ENCODE results near the gene ZBTB42.

The ZBTB42 gene

GRCh38 chr14:104777808-104778249 lies 23.1 kb upstream of the ZBTB42 start:
- Histone ChIP-seq H3K9me3 (ENCODE audit: control insufficient read depth, low read length) (no peaks in the 10 kb centered on the region), H3K36me3 (ENCODE audit: control insufficient read depth, insufficient read depth, low read length) (peaks cover 69% of the 10 kb centered on the region), H3K27ac (ENCODE audit: low read depth, low read length, severe bottlenecking) (no peak overlapping the region), H3K4me3 (ENCODE audit: extremely low read depth, insufficient read depth, low read length, poor library complexity, severe bottlenecking) (no peak overlapping the region), H3K4me1 (ENCODE audit: control insufficient read depth, insufficient read depth, low read length, poor library complexity, severe bottlenecking) (no peaks in the 10 kb centered on the region)
- 83 to 91% methylated on average over 13 to 14 of the region's 15 CpGs for WGBS, 2 experiments (ENCODE audit: insufficient coverage in 2 of 2)

- Histone ChIP-seq H3K9me3 (ENCODE audit: control insufficient read depth, low read length) (no peaks in the 10 kb centered on the region), H3K27ac (ENCODE audit: low read depth, low read length, severe bottlenecking) (no peak overlapping the region), H3K4me3 (ENCODE audit: extremely low read depth, insufficient read depth, low read length, poor library complexity, severe bottlenecking) (no peak overlapping the region), H3K4me1 (ENCODE audit: control insufficient read depth, insufficient read depth, low read length, poor library complexity, severe bottlenecking) (no peaks in the 10 kb centered on the region), H3K36me3 (ENCODE audit: control insufficient read depth, insufficient read depth, low read length) (peaks cover 62% of the 10 kb centered on the region)
- WGBS, 2 experiments (ENCODE audit: insufficient coverage in 2 of 2): 94 to 98% methylated on average over 11 to 13 of the region's 15 CpGs
These were observed 22.1 kb upstream of the ZBTB42 start for GRCh38 chr14:104778694-104779331.

- H3K9me3 ChIP-seq (ENCODE audit: control insufficient read depth, low read length): no peaks in the 10 kb centered on the region
- H3K4me1 ChIP-seq (ENCODE audit: control insufficient read depth, insufficient read depth, low read length, poor library complexity, severe bottlenecking): no peaks in the 10 kb centered on the region
- H3K27ac ChIP-seq (ENCODE audit: low read depth, low read length, severe bottlenecking): no peak overlapping the region
- WGBS, 2 experiments (ENCODE audit: insufficient coverage in 2 of 2): 95 to 97% methylated on average over 25 to 32 of the region's 32 CpGs
- no peak overlapping the region for H3K4me3 ChIP-seq (ENCODE audit: extremely low read depth, insufficient read depth, low read length, poor library complexity, severe bottlenecking)
- H3K36me3 ChIP-seq (ENCODE audit: control insufficient read depth, insufficient read depth, low read length): peaks cover 56% of the 10 kb centered on the region
These were observed 21.0 kb upstream of the ZBTB42 start for GRCh38 chr14:104779776-104780512.

GRCh38 chr14:104780513-104781030 lies 20.3 kb upstream of the ZBTB42 start:
- Histone ChIP-seq H3K36me3 (ENCODE audit: control insufficient read depth, insufficient read depth, low read length) (peaks cover 54% of the 10 kb centered on the region), H3K27ac (ENCODE audit: low read depth, low read length, severe bottlenecking) (no peak overlapping the region), H3K4me3 (ENCODE audit: extremely low read depth, insufficient read depth, low read length, poor library complexity, severe bottlenecking) (no peak overlapping the region), H3K9me3 (ENCODE audit: control insufficient read depth, low read length) (no peaks in the 10 kb centered on the region), H3K4me1 (ENCODE audit: control insufficient read depth, insufficient read depth, low read length, poor library complexity, severe bottlenecking) (no peaks in the 10 kb centered on the region)
- 95 to 97% methylated on average over 23 to 24 of the region's 24 CpGs for WGBS, 2 experiments (ENCODE audit: insufficient coverage in 2 of 2)

GRCh38 chr14:104781271-104782077 lies 19.4 kb upstream of the ZBTB42 start:
- Histone ChIP-seq H3K9me3 (ENCODE audit: control insufficient read depth, low read length) (no peaks in the 10 kb centered on the region), H3K4me3 (ENCODE audit: extremely low read depth, insufficient read depth, low read length, poor library complexity, severe bottlenecking) (no peak overlapping the region), H3K4me1 (ENCODE audit: control insufficient read depth, insufficient read depth, low read length, poor library complexity, severe bottlenecking) (no peaks in the 10 kb centered on the region), H3K36me3 (ENCODE audit: control insufficient read depth, insufficient read depth, low read length) (peaks cover 56% of the 10 kb centered on the region), H3K27ac (ENCODE audit: low read depth, low read length, severe bottlenecking) (no peak overlapping the region)
- 94 to 97% methylated on average over 13 to 16 of the region's 20 CpGs for WGBS, 2 experiments (ENCODE audit: insufficient coverage in 2 of 2)

- no peak overlapping the region for H3K4me3 ChIP-seq (ENCODE audit: extremely low read depth, insufficient read depth, low read length, poor library complexity, severe bottlenecking)
- no peak overlapping the region for H3K27ac ChIP-seq (ENCODE audit: low read depth, low read length, severe bottlenecking)
- no peaks in the 10 kb centered on the region for H3K4me1 ChIP-seq (ENCODE audit: control insufficient read depth, insufficient read depth, low read length, poor library complexity, severe bottlenecking)
- no peaks in the 10 kb centered on the region for H3K9me3 ChIP-seq (ENCODE audit: control insufficient read depth, low read length)
- 92 to 95% methylated on average over 17 to 19 of the region's 28 CpGs for WGBS, 2 experiments (ENCODE audit: insufficient coverage in 2 of 2)
- H3K36me3 ChIP-seq (ENCODE audit: control insufficient read depth, insufficient read depth, low read length): peaks cover 56% of the 10 kb centered on the region
These were observed 18.7 kb upstream of the ZBTB42 start for GRCh38 chr14:104782086-104782807.

- no peaks in the 10 kb centered on the region for H3K9me3 ChIP-seq (ENCODE audit: control insufficient read depth, low read length)
- 95 to 97% methylated on average over 9 to 13 of the region's 13 CpGs for WGBS, 2 experiments (ENCODE audit: insufficient coverage in 2 of 2)
- no peak overlapping the region for H3K27ac ChIP-seq (ENCODE audit: low read depth, low read length, severe bottlenecking)
- no peak overlapping the region for H3K4me3 ChIP-seq (ENCODE audit: extremely low read depth, insufficient read depth, low read length, poor library complexity, severe bottlenecking)
- H3K36me3 ChIP-seq (ENCODE audit: control insufficient read depth, insufficient read depth, low read length): peaks cover 56% of the 10 kb centered on the region
- H3K4me1 ChIP-seq (ENCODE audit: control insufficient read depth, insufficient read depth, low read length, poor library complexity, severe bottlenecking): no peaks in the 10 kb centered on the region
These were observed 18.1 kb upstream of the ZBTB42 start for GRCh38 chr14:104782808-104783139.

GRCh38 chr14:104783484-104784217 lies 17.2 kb upstream of the ZBTB42 start:
- Histone ChIP-seq H3K36me3 (ENCODE audit: control insufficient read depth, insufficient read depth, low read length) (peaks cover 63% of the 10 kb centered on the region), H3K9me3 (ENCODE audit: control insufficient read depth, low read length) (no peaks in the 10 kb centered on the region), H3K27ac (ENCODE audit: low read depth, low read length, severe bottlenecking) (no peak overlapping the region), H3K4me1 (ENCODE audit: control insufficient read depth, insufficient read depth, low read length, poor library complexity, severe bottlenecking) (no peaks in the 10 kb centered on the region), H3K4me3 (ENCODE audit: extremely low read depth, insufficient read depth, low read length, poor library complexity, severe bottlenecking) (no peak overlapping the region)
- 93 to 97% methylated on average over 5 to 15 of the region's 16 CpGs for WGBS, 2 experiments (ENCODE audit: insufficient coverage in 2 of 2)

GRCh38 chr14:104784218-104784568 lies 16.7 kb upstream of the ZBTB42 start:
- WGBS, 2 experiments (ENCODE audit: insufficient coverage in 2 of 2): 93 to 97% methylated on average over 8 to 9 of the region's 9 CpGs
- H3K4me3 ChIP-seq (ENCODE audit: extremely low read depth, insufficient read depth, low read length, poor library complexity, severe bottlenecking): no peak overlapping the region
- no peaks in the 10 kb centered on the region for H3K9me3 ChIP-seq (ENCODE audit: control insufficient read depth, low read length)
- H3K4me1 ChIP-seq (ENCODE audit: control insufficient read depth, insufficient read depth, low read length, poor library complexity, severe bottlenecking): no peaks in the 10 kb centered on the region
- no peak overlapping the region for H3K27ac ChIP-seq (ENCODE audit: low read depth, low read length, severe bottlenecking)
- H3K36me3 ChIP-seq (ENCODE audit: control insufficient read depth, insufficient read depth, low read length): peaks cover 69% of the 10 kb centered on the region

Data from mesodermal cell (in vitro differentiated cells).